Prostate gland (tissue), 2 donors: Measurements from ENCODE around the gene BMP6.

Source experiments
- CTCF ChIP-seq, 4 experiments: fragments of 200-600 bp in 2 of 4; fragments of 450-650 bp in 2 of 4; sonication (generic) in 2 of 4; IDR thresholded peaks; 1 replicate in 3 of 4; 2 replicates in 1 of 4; pipeline ENCODE4 v1.5.1; 2016 to 2019; ENCODE audit warnings: antibody characterized with exemption in 4 of 4, mild to moderate bottlenecking in 2 of 4, moderate library complexity in 2 of 4
- POLR2A ChIP-seq: fragments of 450-650 bp; IDR thresholded peaks from one replicate; pipeline ENCODE4 v1.6.1; 2016; ENCODE audit warnings: antibody characterized with exemption, mild to moderate bottlenecking

- TF ChIP-seq POLR2A (no peak), CTCF (IDR thresholded peaks at IDR 0.05) (no peak)
Observed at GRCh38 chr6:7914311-7914710, 188.4 kb downstream of the BMP6 start.
